OCI-LY7 (cell line): ENCODE measurements around the gene DENND1A. TPM values are rescaled to one million over a fixed set of nuclear protein-coding genes. Genes with fewer than 3 reads are reported as not detected.

Experiments
- BruUV-seq: library from RNA; stranded (reverse); fragments of 400-500 nt; replicated peaks from 2 replicates; lab custom pipeline; 2021; lab: Mats Ljungman, UMichigan
- CTCF ChIA-PET: fragments of 300-600 bp; sonication (Branson Sonifier 250); formaldehyde crosslinking; loops from one replicate; lab custom pipeline; 2022; ENCODE audit warnings: antibody characterized with exemption; ENCODE audit not compliant: unreplicated experiment; lab: Charles Lee
- POLR2A ChIA-PET: fragments of 300-600 bp; sonication (Branson Sonifier 250); formaldehyde crosslinking; loops from one replicate; lab custom pipeline; 2022; ENCODE audit warnings: antibody characterized with exemption; lab: Charles Lee
- DNase-seq: peaks from one replicate; pipeline ENCODE4 v3.0.0-alpha.2; 2015; ENCODE audit warnings: low spot score
- H2AFZ ChIP-seq: fragments of 200-600 bp; sonication (generic), shearing (Covaris generic); 2 replicates; pipeline ENCODE4 v1.6.1; 2014; ENCODE audit warnings: mild to moderate bottlenecking, antibody characterized with exemption, low read length, moderate library complexity
- H3K27ac ChIP-seq: fragments of 200-600 bp; sonication (generic); 2 replicates; pipeline ENCODE4 v1.5.1; 2014; ENCODE audit warnings: mixed run types, low read depth, mild to moderate bottlenecking, moderate library complexity, low read length, inconsistent platforms; ENCODE audit not compliant: poor library complexity, severe bottlenecking
- H3K36me3 ChIP-seq: fragments of 200-600 bp; sonication (generic); 2 replicates; pipeline ENCODE4 v1.6.1; 2014; ENCODE audit warnings: mild to moderate bottlenecking, antibody characterized with exemption, low read length, moderate library complexity, mixed read lengths; ENCODE audit not compliant: insufficient read depth
- H3K4me1 ChIP-seq: fragments of 200-600 bp; sonication (generic); 2 replicates; pipeline ENCODE4 v1.5.1; 2014; ENCODE audit warnings: mild to moderate bottlenecking, low read length; ENCODE audit not compliant: insufficient read depth, poor library complexity, severe bottlenecking
- H3K4me2 ChIP-seq: fragments of 200-600 bp; sonication (generic); 2 replicates; pipeline ENCODE4 v1.6.1; 2014; ENCODE audit warnings: mild to moderate bottlenecking, low read length
- H3K4me3 ChIP-seq: fragments of 200-600 bp; sonication (generic); 2 replicates; pipeline ENCODE4 v1.5.1; 2014; ENCODE audit warnings: mild to moderate bottlenecking, low read depth, low read length; ENCODE audit not compliant: poor library complexity, severe bottlenecking
- H3K79me2 ChIP-seq: fragments of 200-600 bp; sonication (generic); 2 replicates; pipeline ENCODE4 v1.6.1; 2016; ENCODE audit warnings: low read depth, mild to moderate bottlenecking, low read length, moderate library complexity, mixed read lengths; ENCODE audit not compliant: insufficient read depth
- H3K9me2 ChIP-seq: fragments of 200-600 bp; sonication (generic); 2 replicates; pipeline ENCODE4 v1.6.1; 2016; ENCODE audit warnings: mild to moderate bottlenecking, low read length, mixed read lengths; ENCODE audit not compliant: insufficient read depth
- H3K9me3 ChIP-seq: fragments of 200-600 bp; sonication (generic); 2 replicates; pipeline ENCODE4 v1.6.1; 2014; ENCODE audit warnings: mild to moderate bottlenecking, mixed run types, low read length, mixed read lengths
- H4K20me1 ChIP-seq: fragments of 200-600 bp; sonication (generic); 2 replicates; pipeline ENCODE4 v1.6.1; 2014; ENCODE audit warnings: mild to moderate bottlenecking, antibody characterized with exemption, low read length, moderate library complexity, mixed read lengths; ENCODE audit not compliant: insufficient read depth
- EZH2phosphoT487 ChIP-seq: fragments of 200-600 bp; sonication (generic); IDR thresholded peaks from 2 replicates; pipeline ENCODE4 v1.6.1; 2018; ENCODE audit warnings: low read depth, borderline replicate concordance, mild to moderate bottlenecking, mixed run types, antibody characterized with exemption, low read length, moderate library complexity, mixed read lengths
- intact Hi-C: fragments of 100-400 bp; cut with micrococcal nuclease; formaldehyde crosslinking; loops from one replicate; pipeline ENCODE4 v1.10.0; 2022; ENCODE audit not compliant: unreplicated experiment
- total RNA-seq, 2 experiments: library from RNA; depleted of rRNA in 1 of 2; stranded (reverse); fragments of >200 nt in 1 of 2; shearing (Covaris generic) in 1 of 2; gene quantifications; 2 replicates each; pipeline ENCODE4 v1.2.3, GENCODE V29; 2014 to 2022
- TF ChIP-seq, protein P1 (sequence below): fragments of 200-600 bp; sonication (generic); conservative IDR thresholded peaks from 2 replicates; pipeline ENCODE4 v1.5.1; 2014; ENCODE audit warnings: mild to moderate bottlenecking, antibody characterized with exemption, low read length, moderate library complexity, mixed read lengths

DENND1A gene
- total RNA-seq, 2 experiments from 2014 or later, result 17.9 to 36.3 TPM

DNA sequence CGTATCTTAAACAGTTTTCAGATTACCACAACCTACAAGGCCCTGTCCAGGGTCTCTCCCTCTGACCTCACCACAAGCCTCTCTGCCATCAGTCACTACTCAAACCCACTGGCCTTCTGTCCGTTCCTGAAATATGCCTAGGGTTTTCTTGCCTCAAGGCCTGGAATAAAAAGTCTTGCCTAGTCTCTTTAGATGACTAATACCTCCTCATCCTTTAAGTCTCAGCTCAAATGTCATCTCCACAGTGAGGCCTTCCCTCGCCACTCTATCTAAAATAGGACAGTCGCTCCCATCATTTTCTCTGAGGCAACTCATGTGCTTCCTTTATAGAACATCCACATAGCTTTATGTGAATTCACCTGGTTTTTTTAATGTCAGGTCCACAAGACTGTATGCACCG is 5.2 kb downstream of the DENND1A start:
- TF ChIP-seq, protein P1, sequence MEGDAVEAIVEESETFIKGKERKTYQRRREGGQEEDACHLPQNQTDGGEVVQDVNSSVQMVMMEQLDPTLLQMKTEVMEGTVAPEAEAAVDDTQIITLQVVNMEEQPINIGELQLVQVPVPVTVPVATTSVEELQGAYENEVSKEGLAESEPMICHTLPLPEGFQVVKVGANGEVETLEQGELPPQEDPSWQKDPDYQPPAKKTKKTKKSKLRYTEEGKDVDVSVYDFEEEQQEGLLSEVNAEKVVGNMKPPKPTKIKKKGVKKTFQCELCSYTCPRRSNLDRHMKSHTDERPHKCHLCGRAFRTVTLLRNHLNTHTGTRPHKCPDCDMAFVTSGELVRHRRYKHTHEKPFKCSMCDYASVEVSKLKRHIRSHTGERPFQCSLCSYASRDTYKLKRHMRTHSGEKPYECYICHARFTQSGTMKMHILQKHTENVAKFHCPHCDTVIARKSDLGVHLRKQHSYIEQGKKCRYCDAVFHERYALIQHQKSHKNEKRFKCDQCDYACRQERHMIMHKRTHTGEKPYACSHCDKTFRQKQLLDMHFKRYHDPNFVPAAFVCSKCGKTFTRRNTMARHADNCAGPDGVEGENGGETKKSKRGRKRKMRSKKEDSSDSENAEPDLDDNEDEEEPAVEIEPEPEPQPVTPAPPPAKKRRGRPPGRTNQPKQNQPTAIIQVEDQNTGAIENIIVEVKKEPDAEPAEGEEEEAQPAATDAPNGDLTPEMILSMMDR, result no peak
- TF ChIP-seq EZH2phosphoT487, result no peak
- Histone ChIP-seq H3K9me2 (no peaks in the 10 kb centered on the region), H3K27ac (no peak overlapping the region), H3K36me3 (peaks cover 5% of the 10 kb centered on the region; the same call in 1 of the 2 replicates), H3K4me2 (no peak overlapping the region), H3K4me1 (peaks cover 33% of the 10 kb centered on the region), H2AFZ (no peak overlapping the region), H4K20me1 (peaks cover 10% of the 10 kb centered on the region; the same call in 1 of the 2 replicates), H3K9me3 (peaks cover 7% of the 10 kb centered on the region; the same call in 1 of the 2 replicates), H3K79me2 (peaks cover 53% of the 10 kb centered on the region), H3K4me3 (no peak overlapping the region)
- no TSS peak for BruUV-seq
- intact Hi-C loops, result no loop called here
- POLR2A ChIA-PET, result no interaction called here
- CTCF ChIA-PET, result no interaction called here
- no peak for DNase-seq

DNA sequence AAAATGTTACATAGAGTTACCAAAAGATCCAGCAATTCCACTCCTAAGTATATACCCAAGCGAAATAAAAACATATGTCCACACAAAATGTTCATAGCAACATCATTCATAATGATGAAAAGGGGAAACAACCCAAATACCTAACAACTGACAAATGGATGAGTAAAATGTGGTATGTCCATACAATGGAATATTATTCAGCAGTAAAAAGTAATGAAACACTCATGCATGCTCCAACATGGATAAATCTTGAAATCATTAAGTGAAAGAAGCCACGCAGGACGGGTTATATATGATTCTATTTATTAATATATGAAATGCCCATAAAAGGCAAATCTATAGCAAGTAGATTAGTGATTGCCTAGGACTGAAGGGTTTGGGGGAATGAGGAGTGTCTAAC is 6.0 kb downstream of the DENND1A start:
- peaks cover 46% of the 10 kb centered on the region for H3K79me2 ChIP-seq
- H3K27ac ChIP-seq, result no peak overlapping the region
- H3K36me3 ChIP-seq, result peaks cover 5% of the 10 kb centered on the region; the same call in 1 of the 2 replicates
- peaks cover 10% of the 10 kb centered on the region; the same call in 1 of the 2 replicates for H4K20me1 ChIP-seq
- peaks cover 31% of the 10 kb centered on the region for H3K4me1 ChIP-seq
- DNase-seq, result no peak
- intact Hi-C loops, result no loop called here
- no peak overlapping the region for H3K4me2 ChIP-seq
- H3K9me2 ChIP-seq, result no peaks in the 10 kb centered on the region
- TF ChIP-seq, protein P1, result no peak
- TF ChIP-seq EZH2phosphoT487, result no peak
- no TSS peak for BruUV-seq
- no peak overlapping the region for H3K4me3 ChIP-seq
- CTCF ChIA-PET, result no interaction called here
- no peak overlapping the region for H2AFZ ChIP-seq
- peaks cover 7% of the 10 kb centered on the region; the same call in 1 of the 2 replicates for H3K9me3 ChIP-seq
- POLR2A ChIA-PET, result interaction anchor here (0.7 kb wide), 1 partner anchor 27 kb away, joined by 3 read pairs; no protein-coding TSS in a partner anchor

DNA sequence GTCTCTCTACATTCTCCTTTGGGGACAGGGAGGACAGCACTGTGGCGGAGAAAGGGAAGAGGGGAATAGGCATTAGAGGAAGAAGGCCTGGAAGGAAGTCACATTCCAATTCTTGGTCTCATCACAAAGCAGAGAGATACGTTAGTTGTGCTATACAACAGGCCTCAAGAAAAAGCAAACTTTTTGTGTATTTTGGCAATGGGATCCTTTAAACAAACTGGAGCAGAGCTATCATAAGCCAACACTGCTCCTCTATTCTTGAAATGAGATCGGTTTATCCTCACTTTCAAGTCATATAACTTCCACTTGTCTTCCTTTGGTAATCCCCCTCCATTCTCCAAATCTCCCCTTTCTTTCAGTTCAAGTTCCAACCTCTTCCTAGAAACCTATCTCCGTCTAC is 6.5 kb downstream of the DENND1A start:
- BruUV-seq, result no TSS peak
- TF ChIP-seq EZH2phosphoT487, result no peak
- TF ChIP-seq, protein P1, result no peak
- ChIA-PET POLR2A (no interaction called here), CTCF (no interaction called here)
- Histone ChIP-seq H3K4me2 (no peak overlapping the region), H2AFZ (no peak overlapping the region), H3K4me3 (no peak overlapping the region), H3K4me1 (peaks cover 26% of the 10 kb centered on the region), H3K9me2 (no peaks in the 10 kb centered on the region), H3K36me3 (peaks cover 5% of the 10 kb centered on the region; the same call in 1 of the 2 replicates), H3K27ac (no peak overlapping the region), H3K79me2 (peaks cover 41% of the 10 kb centered on the region), H4K20me1 (peaks cover 10% of the 10 kb centered on the region; the same call in 1 of the 2 replicates), H3K9me3 (peaks cover 7% of the 10 kb centered on the region; the same call in 1 of the 2 replicates)
- no peak for DNase-seq
- intact Hi-C loops, result no loop called here
